DLD1 (cell line): ENCODE data around the gene GTF3C1.

ENCODE experiments used
- in situ Hi-C: cut with HindIII; loops from 2 replicates; pipeline ENCODE4 v1.10.0; 2017; ENCODE audit warnings: low sequenced_read_pairs

GTF3C1 gene

GRCh38 chr16:27489906-27490305 is 59.8 kb downstream of the GTF3C1 start:
- in situ Hi-C loops: no loop called here

- in situ Hi-C loops: no loop called here
Observed at GRCh38 chr16:27489421-27489820, 60.3 kb downstream of the GTF3C1 start.

DNA sequence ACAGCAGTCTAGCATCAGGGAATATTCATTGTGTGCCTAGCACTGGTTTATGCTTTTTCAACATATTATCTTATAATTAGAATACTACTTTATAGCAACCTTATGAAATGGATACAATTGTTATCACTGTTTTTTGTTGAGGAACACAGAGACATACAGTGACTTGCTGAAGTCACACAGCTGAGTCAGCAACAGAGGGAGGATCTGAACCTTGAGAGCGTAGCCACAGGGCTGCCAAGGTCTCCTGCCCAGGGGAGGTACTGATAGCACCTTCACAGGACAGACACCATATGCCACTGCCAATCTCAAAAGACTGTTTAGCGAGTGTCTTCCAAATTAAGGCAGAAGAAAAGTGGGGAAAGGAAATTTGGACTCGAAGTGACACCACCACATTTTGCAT is 63.0 kb downstream of the GTF3C1 start:
- in situ Hi-C loops: no loop called here

DNA sequence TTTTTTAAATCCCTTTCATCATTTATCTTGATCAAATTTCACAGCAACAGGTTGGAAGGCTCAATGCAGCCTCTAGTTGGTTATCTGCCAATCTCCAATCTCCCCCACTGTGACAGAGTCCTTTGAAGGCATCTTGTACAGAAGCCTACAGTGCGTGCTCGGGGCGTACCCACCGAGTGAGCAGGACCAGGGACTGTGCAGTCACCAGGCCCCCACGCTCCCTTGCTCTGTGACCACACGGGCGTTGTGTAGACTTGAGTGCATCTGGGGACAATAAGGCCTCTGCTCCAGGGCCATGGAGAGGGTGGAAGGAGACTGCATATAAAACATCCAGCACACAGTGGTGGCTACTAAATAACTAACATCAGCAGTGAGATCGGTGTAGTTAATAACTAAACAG is 63.4 kb downstream of the GTF3C1 start:
- in situ Hi-C loops: no loop called here

DNA sequence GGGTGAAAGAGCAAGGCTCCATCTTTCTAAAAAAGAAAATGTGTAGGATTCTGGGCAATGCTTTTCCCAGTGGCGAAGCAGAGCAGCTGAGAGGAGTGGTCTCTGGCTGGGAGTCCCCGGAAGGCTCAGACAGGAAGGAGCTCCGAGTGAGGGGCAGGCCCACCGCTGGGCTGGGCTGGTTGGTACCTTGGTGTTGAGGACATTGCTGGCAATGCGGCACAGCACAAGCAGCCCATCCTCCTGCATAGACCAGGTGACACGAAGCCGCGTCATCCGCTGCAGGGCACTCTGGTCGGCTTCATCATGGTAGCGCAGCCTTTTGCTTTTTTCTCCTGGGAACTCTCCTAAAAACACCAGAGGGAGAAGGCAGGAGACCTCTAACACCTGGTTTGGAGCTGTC is 63.9 kb downstream of the GTF3C1 start:
- in situ Hi-C loops: no loop called here

DNA sequence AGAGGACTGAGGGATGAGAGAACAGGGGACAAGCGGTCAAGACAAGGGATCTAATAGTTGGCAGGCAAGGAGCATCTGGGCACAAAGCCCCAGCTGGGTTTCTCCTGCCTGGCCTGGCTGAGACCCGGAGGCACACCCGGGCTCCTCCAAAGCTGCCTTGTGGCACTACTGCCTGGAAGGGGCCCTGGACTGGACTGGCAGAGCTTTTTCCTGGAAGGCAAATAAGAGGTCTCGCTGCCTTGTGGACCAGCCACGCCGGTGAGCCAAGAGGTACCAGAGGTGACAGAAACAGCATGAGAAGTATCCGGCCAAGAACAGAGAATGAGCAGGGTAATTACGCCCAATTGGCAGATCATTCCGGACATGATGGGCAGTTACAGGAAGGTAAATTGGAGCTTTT is 64.6 kb downstream of the GTF3C1 start:
- in situ Hi-C loops: no loop called here

- in situ Hi-C loops: no loop called here
Observed at GRCh38 chr16:27483624-27484023, 66.1 kb downstream of the GTF3C1 start.

DNA sequence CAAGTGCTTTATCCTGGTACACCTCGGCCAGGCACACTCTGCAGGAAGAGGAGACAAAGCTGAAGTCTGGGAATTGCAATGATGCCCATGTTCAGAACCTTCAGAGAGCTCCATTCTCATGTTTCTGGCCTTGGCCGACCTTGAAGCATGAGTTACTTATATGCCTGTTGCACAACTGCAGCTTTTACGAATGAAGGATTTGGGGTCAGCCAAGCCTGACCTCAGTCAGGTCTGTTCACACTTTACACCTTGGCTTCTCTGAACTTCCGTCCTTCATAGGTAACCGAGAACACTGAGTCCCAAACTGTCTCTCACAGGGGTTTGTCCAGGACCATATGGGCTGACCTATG is 66.7 kb downstream of the GTF3C1 start:
- in situ Hi-C loops: no loop called here

- in situ Hi-C loops: no loop called here
Observed at GRCh38 chr16:27482397-27483087, 67.2 kb downstream of the GTF3C1 start.

DNA sequence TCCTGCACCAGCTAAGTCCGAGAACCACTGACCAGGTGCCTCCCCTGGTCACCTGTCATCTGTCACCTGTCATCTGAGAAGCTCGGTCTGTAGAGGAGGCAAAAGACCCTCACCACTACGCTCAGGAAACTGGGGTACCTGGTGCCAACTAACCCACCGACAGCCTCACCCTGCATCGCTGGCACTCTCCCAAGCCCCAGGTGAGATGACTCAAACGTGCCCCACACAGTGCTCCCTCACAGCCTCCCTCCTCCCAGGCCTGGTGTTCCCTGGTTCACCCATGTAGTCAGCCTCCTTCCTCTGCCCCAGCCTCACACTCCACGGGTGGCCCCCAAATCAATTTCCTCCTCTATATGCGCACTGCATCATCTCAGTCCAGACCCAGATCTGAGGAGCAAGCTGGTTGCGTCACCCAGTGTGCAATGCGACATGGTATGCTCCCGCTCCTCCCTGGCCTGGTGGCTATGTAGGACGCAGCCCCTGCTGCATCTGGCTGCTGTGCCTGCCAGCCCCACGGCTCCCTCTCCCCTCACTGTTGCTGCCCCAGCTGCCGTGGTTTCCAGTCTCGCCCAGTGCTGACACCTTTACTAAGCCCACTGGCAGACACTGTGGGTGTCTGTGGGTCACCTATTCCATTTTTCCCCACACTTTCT is 68.3 kb downstream of the GTF3C1 start:
- in situ Hi-C loops: no loop called here

- in situ Hi-C loops: no loop called here
Observed at GRCh38 chr16:27480761-27481160, 69.0 kb downstream of the GTF3C1 start.

DNA sequence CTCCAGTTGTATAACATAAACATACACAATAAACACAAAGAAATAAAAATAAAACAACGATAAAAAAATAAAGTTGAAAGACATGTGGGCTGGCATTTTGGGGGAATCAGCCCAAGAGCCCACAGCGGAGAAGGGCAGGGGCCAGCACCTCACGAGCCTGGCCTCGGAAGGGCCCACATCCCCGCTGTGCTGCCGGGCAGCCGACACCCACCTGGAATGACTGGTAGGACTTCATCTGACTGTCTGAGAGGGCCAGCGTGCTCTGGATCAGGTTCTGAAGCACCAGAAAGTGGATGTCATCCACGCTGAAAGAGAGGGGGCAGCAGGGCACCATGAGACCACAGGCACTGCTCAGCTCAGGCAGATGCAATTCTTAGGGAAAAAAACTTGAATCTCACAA is 73.5 kb downstream of the GTF3C1 start:
- in situ Hi-C loops: no loop called here

GRCh38 chr16:27475561-27475960 is 74.2 kb downstream of the GTF3C1 start:
- in situ Hi-C loops: no loop called here

GRCh38 chr16:27474921-27475320 is 74.8 kb downstream of the GTF3C1 start:
- in situ Hi-C loops: no loop called here

DNA sequence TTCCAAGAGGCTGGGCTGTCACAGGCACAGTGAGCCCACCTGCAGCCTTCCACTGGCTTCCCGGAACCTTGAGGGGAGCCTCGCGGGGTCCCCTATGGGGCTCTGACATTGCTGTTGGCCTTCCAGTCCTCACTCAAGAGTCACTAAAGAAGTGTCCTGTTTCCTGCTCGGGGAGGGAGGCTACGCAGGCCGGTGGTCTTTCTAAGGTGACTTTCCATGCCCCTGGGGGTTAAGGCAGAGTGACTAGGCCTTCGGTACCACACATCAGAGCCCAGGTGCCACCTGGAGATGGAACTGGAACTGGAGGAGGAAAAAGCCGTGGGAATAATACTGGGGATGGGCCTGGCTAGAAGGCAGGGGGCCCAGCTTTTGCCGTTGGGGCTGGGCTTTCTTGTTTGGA is 75.7 kb downstream of the GTF3C1 start:
- in situ Hi-C loops: no loop called here

- in situ Hi-C loops: no loop called here
Observed at GRCh38 chr16:27473101-27473900, 76.4 kb downstream of the GTF3C1 start.

DNA sequence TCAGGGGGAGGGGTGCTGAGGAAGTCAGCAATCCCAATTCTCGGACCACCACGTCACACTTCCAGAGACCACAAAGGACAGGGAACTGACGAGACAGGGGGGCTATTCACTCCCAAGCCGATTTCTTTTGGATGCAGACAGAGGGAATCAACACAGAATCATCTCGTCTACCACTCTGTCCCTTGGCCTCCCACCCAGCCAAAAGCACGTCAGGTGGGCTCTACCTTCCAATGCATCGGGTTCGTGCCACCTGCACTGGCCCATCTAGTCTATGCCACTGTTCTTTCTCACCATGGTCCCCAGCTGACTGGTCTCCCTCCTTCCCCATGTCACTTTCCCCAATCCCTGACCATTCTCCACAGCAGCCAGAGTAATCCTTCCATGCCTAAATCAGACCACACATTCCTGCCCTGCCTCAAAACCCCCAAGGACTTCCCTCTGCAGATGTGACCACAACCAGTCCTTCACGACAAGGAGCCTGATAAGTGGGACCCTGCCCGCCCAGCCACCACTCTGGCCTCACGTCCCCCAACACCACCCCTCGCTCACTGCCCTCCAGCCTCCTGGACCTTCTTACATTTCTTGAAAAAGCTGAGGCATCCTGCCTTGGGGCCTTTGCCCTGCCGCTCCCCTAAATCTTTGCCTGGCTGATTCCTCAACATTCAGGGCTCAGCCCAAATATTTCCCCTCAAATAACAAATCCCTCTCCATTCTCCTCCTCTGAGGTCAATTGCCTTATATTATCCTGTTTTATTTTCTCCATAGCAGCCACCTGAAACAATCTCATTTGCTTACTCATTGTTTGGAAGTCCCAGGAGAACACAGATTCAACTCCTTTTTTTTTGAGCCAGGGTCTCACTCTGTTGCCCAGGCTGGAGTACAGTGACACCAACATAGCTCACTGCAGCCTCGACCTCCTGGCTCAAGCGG is 77.4 kb downstream of the GTF3C1 start:
- in situ Hi-C loops: no loop called here

DNA sequence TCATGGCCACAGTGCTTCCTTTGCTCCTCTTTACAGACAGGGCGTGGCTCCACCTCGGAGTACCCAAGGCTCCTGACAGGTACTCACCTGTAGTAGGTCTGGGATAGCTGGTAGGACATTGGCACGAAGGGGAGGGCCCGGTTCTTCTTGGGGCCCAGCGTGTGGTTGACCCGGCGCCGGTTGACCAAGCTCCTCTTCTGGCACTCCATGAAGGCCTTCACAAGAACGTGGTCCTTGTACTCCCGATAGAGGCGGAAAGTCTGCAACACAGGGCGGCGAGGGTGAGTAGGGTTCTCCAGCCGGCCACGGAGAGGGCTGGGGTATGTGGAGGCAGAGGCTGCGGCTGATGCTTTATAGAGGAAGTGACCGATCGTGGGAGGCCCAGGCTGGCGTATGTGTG is 78.1 kb downstream of the GTF3C1 start:
- in situ Hi-C loops: no loop called here

DNA sequence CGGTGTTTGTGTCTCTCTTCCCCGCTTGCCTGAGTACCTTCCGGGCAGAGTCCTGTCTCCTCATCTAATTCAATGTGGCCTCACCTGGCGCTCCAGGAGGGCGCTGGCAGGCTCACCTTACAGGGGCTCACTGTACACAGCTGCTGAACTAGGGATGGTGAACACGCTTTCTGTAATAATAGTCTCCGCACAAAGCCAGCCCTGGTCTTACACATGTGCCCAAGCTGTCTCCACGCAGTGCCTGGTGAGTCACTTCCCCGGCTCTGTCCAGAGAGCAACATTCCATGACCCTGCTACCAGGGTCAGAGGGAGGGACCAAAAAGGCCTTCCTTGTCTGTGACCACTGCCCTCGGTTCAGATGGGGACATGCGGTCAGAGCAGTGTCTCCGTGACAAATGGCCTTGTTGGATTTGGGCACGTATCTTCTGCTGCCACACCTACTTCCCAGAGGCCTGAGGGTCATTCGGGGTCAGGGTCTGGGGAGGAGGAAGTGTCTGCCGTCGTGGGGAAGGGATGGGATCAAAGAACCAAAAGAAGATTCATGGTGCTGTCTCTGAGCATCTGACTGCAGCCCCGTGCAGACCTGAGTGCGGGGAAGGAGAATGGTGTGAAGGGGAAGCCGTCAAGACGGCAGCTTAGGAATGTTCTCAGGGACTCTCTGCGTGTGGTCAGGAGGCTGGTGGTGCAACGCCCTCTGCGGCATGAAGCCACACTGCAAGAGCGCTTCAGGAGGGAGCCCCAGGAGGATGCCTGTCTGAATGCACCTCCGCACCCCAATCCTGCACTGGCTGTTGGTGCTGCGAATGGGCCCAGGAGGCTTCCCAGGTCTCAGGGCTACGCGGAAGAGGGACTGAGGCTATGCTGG is 78.9 kb downstream of the GTF3C1 start:
- in situ Hi-C loops: no loop called here

DNA sequence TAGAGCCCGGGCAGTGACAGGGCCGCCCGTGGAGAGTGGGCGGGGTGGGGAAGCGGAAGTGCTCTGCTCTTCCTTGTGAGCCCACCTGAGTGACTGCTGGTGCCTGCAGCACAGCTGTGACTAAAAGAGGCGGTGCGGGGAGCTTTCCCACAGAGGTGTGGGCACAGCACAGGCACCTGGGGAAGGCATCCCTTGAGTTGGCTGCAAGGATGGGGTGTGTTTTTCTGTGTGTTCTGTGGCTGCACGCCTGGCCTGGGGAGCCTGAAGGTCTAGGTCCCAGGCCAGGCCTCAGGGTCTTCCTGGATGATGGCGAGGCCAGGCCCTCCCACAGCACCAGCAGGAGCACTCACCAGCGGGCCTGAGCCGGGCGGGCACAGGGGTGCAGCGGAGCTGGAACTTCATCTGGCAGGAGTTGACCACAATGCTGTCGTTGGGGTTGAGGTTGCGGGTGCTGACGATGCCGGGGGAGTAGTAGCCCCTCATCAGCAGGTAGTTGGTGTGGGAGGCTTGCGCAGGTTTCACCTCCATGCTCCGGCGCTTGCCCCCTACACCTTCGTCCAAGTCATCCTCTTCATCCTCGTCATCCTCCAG is 80.7 kb downstream of the GTF3C1 start:
- in situ Hi-C loops: no loop called here
